Panc1 (cell line): ENCODE measurements around the gene LRRC41. TPM values are rescaled to one million over a fixed set of nuclear protein-coding genes. Genes with fewer than 3 reads are reported as not detected.

Source experiments
- ATAC-seq: fragments of 200-7000 bp; cut with Tn5 transposase; 2 replicates; pipeline ENCODE4 v1.9.1; 2020; ENCODE audit warnings: mild to moderate bottlenecking, moderate library complexity
- BruUV-seq: library from RNA; stranded (reverse); fragments of 400-500 nt; replicated peaks from 2 replicates; lab custom pipeline; 2021; lab: Mats Ljungman, UMichigan
- CTCF ChIA-PET: fragments of 300-600 bp; sonication (Branson Sonifier 250); formaldehyde crosslinking; loops from one replicate; lab custom pipeline; 2022; ENCODE audit warnings: antibody characterized with exemption; lab: Charles Lee
- POLR2A ChIA-PET: fragments of 300-600 bp; sonication (Branson Sonifier 250); formaldehyde crosslinking; loops from one replicate; lab custom pipeline; 2022; ENCODE audit warnings: antibody characterized with exemption; lab: Charles Lee
- DNase-seq: peaks from one replicate; pipeline ENCODE4 v3.0.0-alpha.2; 2010; ENCODE audit warnings: low read depth, low spot score
- H3K27ac ChIP-seq: 2 replicates; pipeline ENCODE4 v1.5.1; 2011; ENCODE audit warnings: mild to moderate bottlenecking, low read length, inconsistent platforms
- H3K27me3 ChIP-seq: fragments of 200-500 bp; sonication (Bioruptor generic); 2 replicates; pipeline ENCODE4 v1.6.0; 2014; ENCODE audit warnings: low read length, inconsistent platforms; ENCODE audit not compliant: control insufficient read depth, insufficient read depth
- H3K36me3 ChIP-seq: fragments of 200-500 bp; sonication (Bioruptor generic); 2 replicates; pipeline ENCODE4 v1.5.1; 2014; ENCODE audit warnings: inconsistent platforms, mild to moderate bottlenecking, low read length, moderate library complexity; ENCODE audit not compliant: control insufficient read depth, insufficient read depth
- H3K4me1 ChIP-seq: 2 replicates; pipeline ENCODE4 v1.5.1; 2011; ENCODE audit warnings: inconsistent platforms, mild to moderate bottlenecking, low read length, moderate library complexity; ENCODE audit not compliant: control insufficient read depth, insufficient read depth
- H3K4me3 ChIP-seq, 2 experiments: 2 replicates each; pipeline ENCODE4 v1.5.1; 2011 to 2012; ENCODE audit warnings: low read depth in 2 of 2, low read length in 2 of 2, mild to moderate bottlenecking in 2 of 2, inconsistent platforms in 1 of 2, moderate library complexity in 1 of 2
- H3K9me3 ChIP-seq: fragments of 200-500 bp; sonication (Bioruptor generic); 2 replicates; pipeline ENCODE4 v1.5.1; 2014; ENCODE audit warnings: low read depth, mild to moderate bottlenecking, inconsistent platforms, low read length, moderate library complexity; ENCODE audit not compliant: control insufficient read depth, insufficient read depth
- CTCF ChIP-seq: fragments of 450-650 bp; IDR thresholded peaks from 2 replicates; pipeline ENCODE4 v1.5.1; 2017; ENCODE audit warnings: mild to moderate bottlenecking
- POLR2AphosphoS5 ChIP-seq: IDR thresholded peaks from 2 replicates; pipeline ENCODE4 v1.6.1; 2012; ENCODE audit warnings: mild to moderate bottlenecking, low read depth, low read length, moderate library complexity
- REST ChIP-seq, 2 experiments: IDR thresholded peaks; 2 replicates each; pipeline ENCODE4 v1.6.1; 2011 to 2012; ENCODE audit warnings: low read depth in 2 of 2, control low read depth in 1 of 2, low read length in 1 of 2, mild to moderate bottlenecking in 1 of 2, moderate library complexity in 1 of 2; ENCODE audit not compliant: insufficient read depth in 1 of 2
- SIN3A ChIP-seq: IDR thresholded peaks from 2 replicates; pipeline ENCODE4 v1.6.1; 2012; ENCODE audit warnings: low read depth, mild to moderate bottlenecking, low read length, moderate library complexity, borderline replicate concordance; ENCODE audit not compliant: insufficient read depth
- TCF7L2 ChIP-seq: IDR thresholded peaks from 2 replicates; pipeline ENCODE4 v1.6.1; 2011; ENCODE audit warnings: mild to moderate bottlenecking, low read depth, low read length, inconsistent platforms
- in situ Hi-C: cut with HindIII; loops from 2 replicates; pipeline ENCODE4 v1.10.0; 2016; ENCODE audit warnings: low sequenced_read_pairs, low pct_unique_long_range_greater_than_20kb
- intact Hi-C: fragments of 100-400 bp; cut with micrococcal nuclease; formaldehyde crosslinking; loops from one replicate; pipeline ENCODE4 v1.10.0; 2022; ENCODE audit not compliant: unreplicated experiment
- total RNA-seq: library from RNA; stranded (reverse); gene quantifications from one replicate; pipeline ENCODE4 v1.2.1, GENCODE V29; 2021; ENCODE audit not compliant: unreplicated experiment

Gene LRRC41
- total RNA-seq, 1 experiment from 2014 or later, result 55.3 TPM

GRCh38 chr1:46341222-46342083, 38.0 kb upstream of the LRRC41 start:
- POLR2A ChIA-PET, result interaction anchor here (0.6 kb wide), 1 partner anchor 51 kb away, joined by 5 read pairs; no protein-coding TSS in a partner anchor
- ATAC-seq (no peak), DNase-seq (no peak)
- H3K9me3 ChIP-seq, result no peaks in the 10 kb centered on the region
- H3K36me3 ChIP-seq, result no peaks in the 10 kb centered on the region; the same call in none of the 2 replicates
- CTCF ChIA-PET, result interaction anchor here (0.6 kb wide), 1 partner anchor 14 kb away, joined by 4 read pairs; no protein-coding TSS in a partner anchor
- in situ Hi-C loops (no loop called here), intact Hi-C loops (no loop called here)
- no peaks in the 10 kb centered on the region for H3K27me3 ChIP-seq
- TF ChIP-seq SIN3A (no peak), REST (IDR thresholded peaks at IDR 0.05; ENCODE audit: insufficient read depth in 1 of 2, low read depth in 2 of 2, low read length in 1 of 2) (no peak), CTCF (no peak), POLR2AphosphoS5 (no peak), TCF7L2 (no peak)
- peak overlapping the region; percentile 95 for H3K27ac ChIP-seq
- BruUV-seq, result no TSS peak
- H3K4me3 ChIP-seq, result peak overlapping the region; percentile 76 to 97
- H3K4me1 ChIP-seq, result peaks cover 5% of the 10 kb centered on the region; the same call in 1 of the 2 replicates

GRCh38 chr1:46340404-46341221, 37.2 kb upstream of the LRRC41 start, which contains the start of gene NSUN4:
Gene NSUN4, plus strand, starts transcription at chr1:46340807. Its CDS starts 20 bp downstream, at chr1:46340827.
- Histone ChIP-seq H3K4me1 (peaks cover 5% of the 10 kb centered on the region; the same call in 1 of the 2 replicates), H3K27me3 (no peaks in the 10 kb centered on the region), H3K4me3 (peak within 1 kb of the TSS; percentile 76 to 97), H3K9me3 (no peaks in the 10 kb centered on the region), H3K27ac (peak within 1 kb of the TSS; percentile 95), H3K36me3 (no peaks in the 10 kb centered on the region; the same call in none of the 2 replicates)
- intact Hi-C loops, result no loop called here
- POLR2A ChIA-PET, result interaction anchor here (0.7 kb wide), 1 partner anchor 37 kb away, joined by 3 read pairs; the partner anchor contains the start of genes LRRC41 and UQCRH
- TF ChIP-seq SIN3A, result peak; percentile 63; the same call in 1 of the 2 replicates
- TF ChIP-seq REST (IDR thresholded peaks at IDR 0.05; ENCODE audit: insufficient read depth in 1 of 2, low read depth in 2 of 2, low read length in 1 of 2), result 0 out of 4 replicates have a peak, but pooled peaks of 1 of the 2 experiments have one; percentile 20
- TF ChIP-seq TCF7L2, result peak; percentile 28; the same call in 1 of the 2 replicates
- TF ChIP-seq POLR2AphosphoS5, result peak; percentile 93
- TF ChIP-seq CTCF, result peak; percentile 97
- ATAC-seq (peak; percentile 95), DNase-seq (peak; percentile 85)
- CTCF ChIA-PET, result interaction anchor here (0.6 to 1.0 kb wide), 2 partner anchors 7 to 38 kb away, joined by 3 to 6 read pairs; no protein-coding TSS in a partner anchor
- TSS peak; percentile 97 for BruUV-seq
- in situ Hi-C loops, result no loop called here
